Superior temporal gyrus (tissue), 1 donor: Measurements from ENCODE around the gene CUL4A.
A peak's percentile ranks its signal among the peaks of the same experiment; 100 is the strongest.
"Not testable (repeated sequence)": the region's sequence is repeated elsewhere in the genome, so short reads cannot be mapped to it uniquely, and the experiment has no call there.

Experiments used
- DNase-seq: peaks from one replicate; pipeline ENCODE4 v3.0.0-alpha.2; 2016; ENCODE audit errors: extremely low spot score

The CUL4A gene

GRCh38 chr13:113238536-113238935, 29.1 kb downstream of the CUL4A start:
- DNase-seq: no peak

GRCh38 chr13:113239357-113239756, 29.9 kb downstream of the CUL4A start:
- DNase-seq: no peak

GRCh38 chr13:113239986-113240385, 30.6 kb downstream of the CUL4A start:
- DNase-seq: no peak

GRCh38 chr13:113241623-113242022, 32.2 kb downstream of the CUL4A start:
- DNase-seq: not testable (repeated sequence)

GRCh38 chr13:113243847-113244246, 34.4 kb downstream of the CUL4A start:
- DNase-seq: no peak

- no peak for DNase-seq
These were observed 36.7 kb downstream of the CUL4A start for GRCh38 chr13:113245849-113246796.

GRCh38 chr13:113252516-113253095, 43.2 kb downstream of the CUL4A start:
- no peak for DNase-seq

GRCh38 chr13:113257908-113258307, 48.5 kb downstream of the CUL4A start:
- DNase-seq: not testable (repeated sequence)

GRCh38 chr13:113258321-113259054, 49.1 kb downstream of the CUL4A start:
- no peak for DNase-seq

- DNase-seq: no peak
These were observed 51.6 kb downstream of the CUL4A start for GRCh38 chr13:113260996-113261395.

- not testable (repeated sequence) for DNase-seq
These were observed 53.6 kb downstream of the CUL4A start for GRCh38 chr13:113263016-113263415.

GRCh38 chr13:113267642-113268405, 58.4 kb downstream of the CUL4A start:
- no peak for DNase-seq

- DNase-seq: no peak
These were observed 62.6 kb downstream of the CUL4A start for GRCh38 chr13:113272031-113272430.

- DNase-seq: no peak
These were observed 63.3 kb downstream of the CUL4A start for GRCh38 chr13:113272701-113273181.

- no peak for DNase-seq
These were observed 63.9 kb downstream of the CUL4A start for GRCh38 chr13:113273321-113273720.

- peak; percentile 22 for DNase-seq
These were observed 64.6 kb downstream of the CUL4A start for GRCh38 chr13:113273851-113274590.

GRCh38 chr13:113274721-113275120, 65.3 kb downstream of the CUL4A start:
- DNase-seq: no peak

GRCh38 chr13:113275387-113275786, 66.0 kb downstream of the CUL4A start:
- DNase-seq: no peak

GRCh38 chr13:113280126-113280525, 70.7 kb downstream of the CUL4A start:
- no peak for DNase-seq

GRCh38 chr13:113283904-113284303, 74.5 kb downstream of the CUL4A start:
- no peak for DNase-seq

- DNase-seq: no peak
These were observed 79.5 kb downstream of the CUL4A start for GRCh38 chr13:113288880-113289279.
